Activated B cell treated with CpG ODN at 0.5 μM for 24 hours (primary cell): ENCODE data around the gene A3GALT2. TPM values are rescaled to one million over a fixed set of nuclear protein-coding genes. Genes with fewer than 3 reads are reported as not detected.

Source experiments
- ATAC-seq: fragments of 200-7000 bp; cut with Tn5 transposase; one replicate; pipeline ENCODE4 v1.10.0; 2021; ENCODE audit warnings: low read depth, mild to moderate bottlenecking, moderate library complexity
- CTCF ChIA-PET: fragments of 350-600 bp; sonication (Branson Sonifier 250); formaldehyde crosslinking; loops from one replicate; lab custom pipeline; 2021; ENCODE audit warnings: antibody characterized with exemption; lab: Charles Lee
- POLR2A ChIA-PET: fragments of 350-600 bp; sonication (Branson Sonifier 250); formaldehyde crosslinking; loops from one replicate; lab custom pipeline; 2021; ENCODE audit warnings: antibody characterized with exemption; lab: Charles Lee
- DNase-seq: peaks from one replicate; pipeline ENCODE4 v3.0.0; 2022
- H3K27ac Mint-ChIP-seq: one replicate; pipeline ENCODE4 v1.8.0; 2020; ENCODE audit warnings: mixed read lengths
- H3K27me3 Mint-ChIP-seq: one replicate; pipeline ENCODE4 v1.8.0; 2021; ENCODE audit warnings: mixed read lengths
- H3K36me3 Mint-ChIP-seq: one replicate; pipeline ENCODE4 v1.8.0; 2021; ENCODE audit warnings: low read depth, mixed read lengths
- H3K4me1 Mint-ChIP-seq: one replicate; pipeline ENCODE4 v1.8.0; 2021; ENCODE audit warnings: mixed read lengths
- H3K4me3 Mint-ChIP-seq: one replicate; pipeline ENCODE4 v1.8.0; 2020; ENCODE audit warnings: mild to moderate bottlenecking, mixed read lengths
- H3K9me3 Mint-ChIP-seq: one replicate; pipeline ENCODE4 v1.8.0; 2020; ENCODE audit warnings: mixed read lengths
- CTCF ChIP-seq: fragments of 200-600 bp; IDR thresholded peaks from one replicate; pipeline ENCODE4 v1.8.0; 2022; ENCODE audit warnings: antibody characterized with exemption, mild to moderate bottlenecking
- intact Hi-C: fragments of 100-400 bp; cut with micrococcal nuclease; formaldehyde crosslinking; loops from one replicate; pipeline ENCODE4 v1.15.1; 2024
- total RNA-seq: library from RNA; stranded (reverse); gene quantifications from 2 replicates; pipeline ENCODE4 v1.2.3, GENCODE V29; 2022

A3GALT2 gene
- total RNA-seq, 1 donor from 2014 or later, result not detected

- H3K4me3 Mint-ChIP-seq, result no peak overlapping the region
- peaks cover 41% of the 10 kb centered on the region for H3K4me1 Mint-ChIP-seq
Measured at GRCh38 chr1:33344896-33345560, 24.1 kb upstream of the A3GALT2 start.

GRCh38 chr1:33343539-33343938, 22.6 kb upstream of the A3GALT2 start:
- no peak for DNase-seq
- no peaks in the 10 kb centered on the region for H3K9me3 Mint-ChIP-seq
- H3K4me1 Mint-ChIP-seq, result peaks cover 35% of the 10 kb centered on the region
- no peak for ATAC-seq
- no peaks in the 10 kb centered on the region for H3K27me3 Mint-ChIP-seq
- ChIA-PET POLR2A (no interaction called here), CTCF (interaction anchor here (0.7 kb wide), 1 partner anchor 225 kb away, joined by 3 read pairs; no protein-coding TSS in a partner anchor)
- no peak overlapping the region for H3K27ac Mint-ChIP-seq
- intact Hi-C loops, result no loop called here
- H3K36me3 Mint-ChIP-seq, result peaks cover 18% of the 10 kb centered on the region
- TF ChIP-seq CTCF, result no peak
- no peak overlapping the region for H3K4me3 Mint-ChIP-seq

More at GRCh38 chr1:33344896-33345560, 24.1 kb upstream of the A3GALT2 start:
- peaks cover 20% of the 10 kb centered on the region for H3K36me3 Mint-ChIP-seq
- ATAC-seq (no peak), DNase-seq (no peak)
- H3K27me3 Mint-ChIP-seq, result no peaks in the 10 kb centered on the region
- TF ChIP-seq CTCF, result no peak
- POLR2A ChIA-PET, result no interaction called here
- H3K9me3 Mint-ChIP-seq, result no peaks in the 10 kb centered on the region
- intact Hi-C loops, result loop anchor here (5.0 kb wide), 3 partner anchors 88 to 1847 kb away; partner anchors contain the start of genes SFPQ, ZNF362 and ZSCAN20
- CTCF ChIA-PET, result no interaction called here
- no peak overlapping the region for H3K27ac Mint-ChIP-seq

GRCh38 chr1:33342041-33342723, 21.3 kb upstream of the A3GALT2 start:
- Mint-ChIP-seq H3K27me3 (no peaks in the 10 kb centered on the region), H3K4me1 (peaks cover 27% of the 10 kb centered on the region), H3K36me3 (peaks cover 18% of the 10 kb centered on the region), H3K9me3 (no peaks in the 10 kb centered on the region), H3K27ac (peak overlapping the region; percentile 5), H3K4me3 (no peak overlapping the region)
- no peak for TF ChIP-seq CTCF
- ChIA-PET POLR2A (no interaction called here), CTCF (interaction anchor here (1.0 to 1.2 kb wide), 2 partner anchors 24 to 47 kb away, joined by 3 to 7 read pairs; no protein-coding TSS in a partner anchor)
- intact Hi-C loops, result no loop called here
- no peak for ATAC-seq
- DNase-seq, result no peak

- no peaks in the 10 kb centered on the region for H3K27me3 Mint-ChIP-seq
- TF ChIP-seq CTCF, result no peak
- no peak for ATAC-seq
- intact Hi-C loops, result no loop called here
- peaks cover 14% of the 10 kb centered on the region for H3K36me3 Mint-ChIP-seq
- H3K27ac Mint-ChIP-seq, result no peak overlapping the region
- DNase-seq, result no peak
- H3K9me3 Mint-ChIP-seq, result no peaks in the 10 kb centered on the region
- H3K4me3 Mint-ChIP-seq, result no peak overlapping the region
- CTCF ChIA-PET, result interaction anchor here (0.6 to 1.2 kb wide), 2 partner anchors 45 to 46 kb away, joined by 3 to 7 read pairs; no protein-coding TSS in a partner anchor
- POLR2A ChIA-PET, result no interaction called here
- H3K4me1 Mint-ChIP-seq, result peaks cover 18% of the 10 kb centered on the region
Measured at GRCh38 chr1:33341190-33341589, 20.3 kb upstream of the A3GALT2 start.

GRCh38 chr1:33339413-33339812, 18.5 kb upstream of the A3GALT2 start:
- ChIA-PET POLR2A (no interaction called here), CTCF (no interaction called here)
- Mint-ChIP-seq H3K36me3 (peaks cover 20% of the 10 kb centered on the region), H3K27me3 (no peaks in the 10 kb centered on the region), H3K27ac (no peak overlapping the region), H3K4me3 (no peak overlapping the region), H3K4me1 (peaks cover 20% of the 10 kb centered on the region), H3K9me3 (no peaks in the 10 kb centered on the region)
- DNase-seq (no peak), ATAC-seq (no peak)
- intact Hi-C loops, result no loop called here
- TF ChIP-seq CTCF, result no peak
